D721Med (cell line): ENCODE measurements around the gene EIF4E1B.

Experiments used
- DNase-seq: peaks from one replicate; pipeline ENCODE4 v3.0.0; 2011; ENCODE audit warnings: low spot score; ENCODE audit not compliant: insufficient read length
- FAIRE-seq: peaks from 2 replicates; lab custom pipeline; 2011; peaks lifted over from hg19 to GRCh38; lab: Jason Lieb, UNC
- TF ChIP-seq, protein P1 (sequence below): IDR thresholded peaks from 2 replicates; pipeline ENCODE4 v1.5.1; 2012; ENCODE audit warnings: mild to moderate bottlenecking, control low read depth; ENCODE audit not compliant: insufficient read depth; ENCODE audit errors: missing control alignments

Gene EIF4E1B

DNA sequence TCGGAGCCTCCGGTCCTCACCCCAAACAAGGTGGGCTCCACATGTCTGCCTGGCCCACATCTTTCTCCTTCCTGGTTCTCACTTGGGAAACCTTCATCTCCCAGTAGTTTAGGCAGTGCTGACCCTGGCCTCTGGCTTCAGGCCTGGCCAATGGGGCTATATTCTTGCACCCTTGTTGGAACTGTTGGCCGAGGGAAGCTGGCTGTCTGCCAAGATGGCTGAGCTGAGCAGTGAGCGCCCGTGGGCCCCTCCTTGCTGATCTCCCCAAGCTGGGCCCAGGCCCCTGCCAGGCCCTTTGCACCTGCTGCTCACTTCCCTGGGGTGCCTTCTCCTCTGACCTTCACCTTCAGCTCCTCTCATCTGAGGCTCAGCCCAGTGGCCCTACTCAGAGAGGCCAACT is 48.1 kb downstream of the EIF4E1B start:
- DNase-seq (no peak), FAIRE-seq (no peak)
- TF ChIP-seq, protein P1, sequence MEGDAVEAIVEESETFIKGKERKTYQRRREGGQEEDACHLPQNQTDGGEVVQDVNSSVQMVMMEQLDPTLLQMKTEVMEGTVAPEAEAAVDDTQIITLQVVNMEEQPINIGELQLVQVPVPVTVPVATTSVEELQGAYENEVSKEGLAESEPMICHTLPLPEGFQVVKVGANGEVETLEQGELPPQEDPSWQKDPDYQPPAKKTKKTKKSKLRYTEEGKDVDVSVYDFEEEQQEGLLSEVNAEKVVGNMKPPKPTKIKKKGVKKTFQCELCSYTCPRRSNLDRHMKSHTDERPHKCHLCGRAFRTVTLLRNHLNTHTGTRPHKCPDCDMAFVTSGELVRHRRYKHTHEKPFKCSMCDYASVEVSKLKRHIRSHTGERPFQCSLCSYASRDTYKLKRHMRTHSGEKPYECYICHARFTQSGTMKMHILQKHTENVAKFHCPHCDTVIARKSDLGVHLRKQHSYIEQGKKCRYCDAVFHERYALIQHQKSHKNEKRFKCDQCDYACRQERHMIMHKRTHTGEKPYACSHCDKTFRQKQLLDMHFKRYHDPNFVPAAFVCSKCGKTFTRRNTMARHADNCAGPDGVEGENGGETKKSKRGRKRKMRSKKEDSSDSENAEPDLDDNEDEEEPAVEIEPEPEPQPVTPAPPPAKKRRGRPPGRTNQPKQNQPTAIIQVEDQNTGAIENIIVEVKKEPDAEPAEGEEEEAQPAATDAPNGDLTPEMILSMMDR, result no peak

DNA sequence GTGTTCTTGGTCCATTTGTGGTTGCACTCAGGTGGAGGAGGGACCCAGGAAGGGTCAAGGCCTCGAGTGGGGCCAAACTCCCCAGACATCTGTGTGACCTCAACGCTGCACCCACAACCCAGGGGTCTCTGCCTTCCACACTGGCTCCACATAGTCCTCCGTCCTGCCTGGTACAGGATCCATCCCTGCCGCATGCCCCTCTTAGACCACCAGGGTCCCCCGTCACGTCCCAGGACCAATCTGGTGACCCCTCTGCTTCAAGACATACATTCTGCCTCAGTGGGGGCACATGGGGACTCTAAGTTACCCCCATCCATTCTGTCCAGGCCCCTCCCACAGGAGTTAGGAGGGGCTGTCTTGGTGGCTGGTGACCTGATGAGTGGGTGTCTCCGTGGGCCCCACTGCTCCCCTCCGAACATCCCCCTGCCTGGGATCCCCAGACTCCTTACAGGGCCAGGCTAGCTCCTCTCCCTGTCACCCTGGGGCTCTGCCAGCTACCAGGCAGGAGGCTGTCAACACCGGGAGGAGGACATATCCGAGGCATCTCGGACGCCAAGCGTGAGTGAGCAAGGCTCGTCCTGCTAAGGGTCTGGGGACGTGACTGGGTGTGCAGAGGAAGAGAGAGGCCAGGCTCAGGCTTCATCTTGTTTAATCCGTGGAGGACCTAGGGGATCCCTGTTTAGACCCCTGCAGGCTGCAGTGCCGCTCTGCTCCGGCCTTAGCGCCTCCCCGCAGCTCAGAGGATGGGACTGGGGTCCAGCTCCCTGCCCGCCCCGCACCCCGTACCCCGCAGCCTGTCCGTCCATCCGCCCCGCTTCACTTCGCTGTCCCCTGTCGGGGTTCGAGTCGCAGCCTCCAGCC is 49.1 kb downstream of the EIF4E1B start:
- DNase-seq (no peak), FAIRE-seq (no peak)
- TF ChIP-seq, protein P1, result no peak

DNA sequence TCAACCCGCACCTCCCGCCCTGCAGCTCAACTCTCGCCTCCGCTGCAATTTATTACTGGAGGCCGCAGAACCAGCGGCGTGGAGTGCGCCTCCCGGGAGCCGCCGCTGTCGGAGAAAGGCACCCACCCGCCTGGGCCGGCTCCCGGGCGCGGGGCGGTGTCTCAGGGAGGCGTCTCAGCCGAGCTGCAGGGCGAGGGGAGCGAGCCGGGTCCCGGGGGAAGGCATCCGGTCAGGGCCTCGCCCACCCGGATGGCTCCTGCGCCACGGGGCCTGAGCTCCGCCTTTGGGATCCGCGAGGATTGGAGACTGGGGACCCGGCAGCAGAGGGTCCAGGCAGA is 49.7 kb downstream of the EIF4E1B start:
- TF ChIP-seq, protein P1, result no peak
- no peak for FAIRE-seq
- no peak for DNase-seq

DNA sequence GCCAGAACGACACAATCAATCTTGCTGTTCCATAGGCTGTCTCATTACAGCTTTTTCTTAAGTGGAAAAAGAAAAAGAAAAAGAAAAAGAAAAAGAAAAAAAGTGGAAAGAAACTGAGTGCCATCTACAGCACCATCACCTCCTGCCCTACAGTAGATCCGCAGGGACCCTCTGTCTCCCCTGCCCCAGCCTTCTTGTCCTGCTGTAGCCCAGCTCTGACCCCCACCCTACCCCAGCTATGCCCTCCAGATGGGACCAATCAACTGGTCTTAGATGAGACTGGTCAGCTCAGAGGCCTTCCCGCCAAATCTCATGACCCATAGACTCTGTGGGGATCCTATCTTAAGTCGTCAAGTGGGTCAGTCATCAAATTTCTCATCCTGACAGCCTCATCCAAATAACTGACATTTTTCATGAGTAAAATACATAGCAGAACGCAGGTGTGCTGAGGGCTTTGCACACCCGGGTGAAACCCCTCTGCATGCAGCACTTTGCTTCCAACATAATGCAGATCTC is 51.6 kb downstream of the EIF4E1B start:
- no peak for FAIRE-seq
- TF ChIP-seq, protein P1, result no peak
- DNase-seq, result no peak

DNA sequence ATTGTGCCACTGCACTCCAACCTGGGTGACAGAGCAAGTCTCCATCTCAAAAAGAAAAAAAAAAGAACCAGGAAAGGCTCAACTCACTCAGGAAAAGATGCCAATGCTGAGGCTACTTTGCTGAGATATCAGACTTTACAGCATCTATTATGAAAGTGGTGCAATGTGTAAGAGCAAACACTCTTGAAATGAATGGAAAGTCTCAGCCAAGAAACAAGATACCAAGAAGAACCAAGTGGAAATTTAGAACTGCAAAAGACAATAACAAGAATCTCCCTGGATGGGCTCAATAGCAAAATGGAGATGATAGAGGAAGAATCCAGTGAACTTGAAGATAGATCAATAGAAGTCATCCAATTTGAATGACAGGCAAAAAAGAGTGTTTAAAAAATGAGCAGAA is 54.5 kb downstream of the EIF4E1B start:
- no peak for FAIRE-seq
- TF ChIP-seq, protein P1, result no peak
- no peak for DNase-seq

DNA sequence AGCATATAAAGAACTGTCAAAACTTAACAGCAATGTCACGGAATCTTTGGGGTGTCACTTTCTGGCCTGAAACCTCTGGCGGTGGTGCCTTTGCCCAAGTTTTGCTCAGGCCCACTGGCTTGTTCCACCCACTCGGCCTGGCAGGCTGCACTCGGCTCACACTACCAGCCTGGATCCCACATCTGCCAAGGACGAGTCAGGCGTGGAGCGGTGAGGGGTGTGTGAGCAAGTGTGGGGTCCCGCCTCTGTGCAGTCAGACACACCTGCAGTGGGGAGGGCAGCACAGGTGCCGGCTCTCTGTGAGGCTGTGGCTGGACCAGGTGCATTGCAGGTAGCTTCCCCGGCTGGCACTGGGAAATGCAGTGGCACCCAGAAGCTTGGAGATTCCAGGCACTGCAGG is 56.8 kb downstream of the EIF4E1B start:
- DNase-seq (no peak), FAIRE-seq (no peak)
- TF ChIP-seq, protein P1, result no peak

DNA sequence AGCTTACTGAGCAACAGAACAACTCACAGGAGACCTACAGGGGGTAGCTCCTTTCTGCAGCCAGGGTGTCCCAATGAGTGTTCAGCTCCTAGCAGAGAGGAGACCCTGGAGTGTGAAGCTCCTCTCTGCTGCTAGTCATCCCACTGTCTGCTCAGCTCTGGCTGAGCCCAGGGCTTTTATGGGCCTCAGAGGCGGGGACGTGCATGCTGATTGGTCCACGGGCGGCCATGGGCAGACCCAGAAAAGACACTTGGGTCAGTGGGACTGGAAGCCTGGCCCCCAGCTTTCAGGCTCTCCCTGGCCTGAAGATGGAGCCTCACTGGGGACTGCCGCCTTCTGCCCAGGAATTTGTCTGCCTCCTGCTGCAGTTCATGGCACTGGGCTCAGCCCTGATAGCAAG is 57.4 kb downstream of the EIF4E1B start:
- TF ChIP-seq, protein P1, result no peak
- DNase-seq (no peak), FAIRE-seq (no peak)
